HL-60 (cell line): ENCODE measurements around the gene TACC2.

Source experiments
- DNase-seq, 2 experiments: peaks; one replicate each; pipeline ENCODE4 v3.0.0-alpha.2; 2010 to 2020; ENCODE audit warnings: low read depth in 1 of 2, low spot score in 1 of 2
- H3K27ac ChIP-seq: fragments of 250-450 bp; sonication (Bioruptor Pico); replicated peaks from 2 replicates; pipeline ENCODE4 v1.5.1; 2020; ENCODE audit warnings: mild to moderate bottlenecking, moderate library complexity
- H3K27me3 ChIP-seq: fragments of 250-450 bp; sonication (Bioruptor Pico); 2 replicates; pipeline ENCODE4 v1.5.1; 2021; ENCODE audit warnings: mild to moderate bottlenecking, moderate library complexity; ENCODE audit not compliant: insufficient read depth, poor library complexity, severe bottlenecking
- H3K4me3 ChIP-seq: replicated peaks from 2 replicates; pipeline ENCODE4 v1.5.1; 2011; ENCODE audit warnings: mild to moderate bottlenecking, control low read depth, low read length; ENCODE audit not compliant: insufficient read depth
- CTCF ChIP-seq: IDR thresholded peaks from one replicate; pipeline ENCODE4 v1.5.1; 2011; ENCODE audit warnings: low read length, control low read depth, inconsistent platforms; ENCODE audit not compliant: insufficient read depth
- GABPA ChIP-seq: IDR thresholded peaks from 2 replicates; pipeline ENCODE4 v1.6.1; 2012; ENCODE audit warnings: low read depth
- POLR2AphosphoS5 ChIP-seq: IDR thresholded peaks from 2 replicates; pipeline ENCODE4 v1.6.1; 2012; ENCODE audit warnings: low read depth
- REST ChIP-seq: IDR thresholded peaks from 2 replicates; pipeline ENCODE4 v1.6.1; 2012; ENCODE audit warnings: low read depth; ENCODE audit not compliant: insufficient replicate concordance
- SPI1 ChIP-seq: IDR thresholded peaks from 2 replicates; pipeline ENCODE4 v1.6.1; 2012; ENCODE audit warnings: low read depth, mild to moderate bottlenecking, borderline replicate concordance

TACC2 gene

GRCh38 chr10:122097935-122098334, 109.0 kb downstream of the TACC2 start:
- TF ChIP-seq SPI1, result no peak
- no peak for TF ChIP-seq POLR2AphosphoS5
- no peak for TF ChIP-seq GABPA
- no peak for TF ChIP-seq CTCF
- no peak for TF ChIP-seq REST
- H3K27ac ChIP-seq, result no peak overlapping the region
- H3K4me3 ChIP-seq, result no peak overlapping the region
- H3K27me3 ChIP-seq, result no peaks in the 10 kb centered on the region
- no peak for DNase-seq

- Histone ChIP-seq H3K27me3 (no peaks in the 10 kb centered on the region), H3K27ac (no peak overlapping the region), H3K4me3 (no peak overlapping the region)
- no peak for TF ChIP-seq REST
- TF ChIP-seq POLR2AphosphoS5, result no peak
- TF ChIP-seq CTCF, result no peak
- no peak for TF ChIP-seq GABPA
- TF ChIP-seq SPI1, result no peak
- DNase-seq, result no peak
These were observed 110.0 kb downstream of the TACC2 start for GRCh38 chr10:122098924-122099323.

GRCh38 chr10:122099562-122099961, 110.6 kb downstream of the TACC2 start:
- H3K27ac ChIP-seq, result no peak overlapping the region
- no peak for TF ChIP-seq GABPA
- no peak for TF ChIP-seq REST
- TF ChIP-seq POLR2AphosphoS5, result no peak
- TF ChIP-seq SPI1, result no peak
- no peak for TF ChIP-seq CTCF
- no peaks in the 10 kb centered on the region for H3K27me3 ChIP-seq
- no peak overlapping the region for H3K4me3 ChIP-seq
- no peak for DNase-seq
